ENCODE measurements around the gene ADIPOQ.
"Not testable (repeated sequence)": the region's sequence is repeated elsewhere in the genome, so short reads cannot be mapped to it uniquely, and the experiment has no call there.

ADIPOQ gene

GRCh38 chr3:186873796-186874195, 31.3 kb downstream of the ADIPOQ start:
- DNase-seq: not testable (repeated sequence)

GRCh38 chr3:186874216-186874615, 31.7 kb downstream of the ADIPOQ start:
- not testable (repeated sequence) for DNase-seq

GRCh38 chr3:186874841-186875240, 32.3 kb downstream of the ADIPOQ start:
- not testable (repeated sequence) for DNase-seq

GRCh38 chr3:186875708-186876107, 33.2 kb downstream of the ADIPOQ start:
- DNase-seq: no peak

- DNase-seq: no peak
Observed at GRCh38 chr3:186879781-186880180, 37.3 kb downstream of the ADIPOQ start.

- no peak for DNase-seq
Observed at GRCh38 chr3:186880406-186880805, 37.9 kb downstream of the ADIPOQ start.

- DNase-seq: no peak
Observed at GRCh38 chr3:186882150-186882524, 39.6 kb downstream of the ADIPOQ start.

- no peak for DNase-seq
Observed at GRCh38 chr3:186882881-186883685, 40.6 kb downstream of the ADIPOQ start.

- no peak for DNase-seq
Observed at GRCh38 chr3:186883686-186884058, 41.2 kb downstream of the ADIPOQ start.

GRCh38 chr3:186884868-186885267, 42.4 kb downstream of the ADIPOQ start:
- DNase-seq: not testable (repeated sequence)

GRCh38 chr3:186886202-186886981, 43.9 kb downstream of the ADIPOQ start:
- no peak for DNase-seq

GRCh38 chr3:186887507-186887938, 45.0 kb downstream of the ADIPOQ start:
- DNase-seq: not testable (repeated sequence)

GRCh38 chr3:186888569-186888968, 46.1 kb downstream of the ADIPOQ start:
- DNase-seq: no peak

GRCh38 chr3:186889698-186890097, 47.2 kb downstream of the ADIPOQ start:
- not testable (repeated sequence) for DNase-seq

GRCh38 chr3:186890911-186891310, 48.4 kb downstream of the ADIPOQ start:
- no peak for DNase-seq

GRCh38 chr3:186893071-186893470, 50.6 kb downstream of the ADIPOQ start:
- not testable (repeated sequence) for DNase-seq

GRCh38 chr3:186895406-186895805, 52.9 kb downstream of the ADIPOQ start:
- no peak for DNase-seq

- DNase-seq: no peak
Observed at GRCh38 chr3:186896006-186896405, 53.5 kb downstream of the ADIPOQ start.

GRCh38 chr3:186896875-186897274, 54.4 kb downstream of the ADIPOQ start:
- no peak for DNase-seq

GRCh38 chr3:186901135-186901734, 58.7 kb downstream of the ADIPOQ start:
- no peak for DNase-seq

- no peak for DNase-seq
Observed at GRCh38 chr3:186902154-186902553, 59.6 kb downstream of the ADIPOQ start.

GRCh38 chr3:186902713-186903112, 60.2 kb downstream of the ADIPOQ start:
- DNase-seq: no peak

- not testable (repeated sequence) for DNase-seq
Observed at GRCh38 chr3:186903676-186904075, 61.2 kb downstream of the ADIPOQ start.

GRCh38 chr3:186907075-186907474, 64.6 kb downstream of the ADIPOQ start:
- DNase-seq: not testable (repeated sequence)
